Measurements from ENCODE around the gene FBRS.

- TF ChIP-seq EZH2phosphoT487 (IDR thresholded peaks at IDR 0.05; ENCODE audit: low read depth, severe bottlenecking, unreplicated experiment), result no peak
- TF ChIP-seq, protein P1, sequence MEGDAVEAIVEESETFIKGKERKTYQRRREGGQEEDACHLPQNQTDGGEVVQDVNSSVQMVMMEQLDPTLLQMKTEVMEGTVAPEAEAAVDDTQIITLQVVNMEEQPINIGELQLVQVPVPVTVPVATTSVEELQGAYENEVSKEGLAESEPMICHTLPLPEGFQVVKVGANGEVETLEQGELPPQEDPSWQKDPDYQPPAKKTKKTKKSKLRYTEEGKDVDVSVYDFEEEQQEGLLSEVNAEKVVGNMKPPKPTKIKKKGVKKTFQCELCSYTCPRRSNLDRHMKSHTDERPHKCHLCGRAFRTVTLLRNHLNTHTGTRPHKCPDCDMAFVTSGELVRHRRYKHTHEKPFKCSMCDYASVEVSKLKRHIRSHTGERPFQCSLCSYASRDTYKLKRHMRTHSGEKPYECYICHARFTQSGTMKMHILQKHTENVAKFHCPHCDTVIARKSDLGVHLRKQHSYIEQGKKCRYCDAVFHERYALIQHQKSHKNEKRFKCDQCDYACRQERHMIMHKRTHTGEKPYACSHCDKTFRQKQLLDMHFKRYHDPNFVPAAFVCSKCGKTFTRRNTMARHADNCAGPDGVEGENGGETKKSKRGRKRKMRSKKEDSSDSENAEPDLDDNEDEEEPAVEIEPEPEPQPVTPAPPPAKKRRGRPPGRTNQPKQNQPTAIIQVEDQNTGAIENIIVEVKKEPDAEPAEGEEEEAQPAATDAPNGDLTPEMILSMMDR (IDR thresholded peaks at IDR 0.05; ENCODE audit: poor library complexity), result no peak
Measured at GRCh38 chr16:30644334-30644830, 13.8 kb upstream of the FBRS start.
